HCT116 (cell line): ENCODE measurements around the gene EHF. TPM values are rescaled to one million over a fixed set of nuclear protein-coding genes. Genes with fewer than 3 reads are reported as not detected.

Source experiments
- ATAC-seq: fragments of 200-7000 bp; cut with Tn5 transposase; 2 replicates; pipeline ENCODE4 v1.9.1; 2020; ENCODE audit warnings: mild to moderate bottlenecking, moderate library complexity
- BruUV-seq: library from RNA; stranded (reverse); fragments of 400-500 nt; replicated peaks from 2 replicates; lab custom pipeline; 2021; lab: Mats Ljungman, UMichigan
- CTCF ChIA-PET: fragments of 300-600 bp; sonication (Branson Sonifier 250); formaldehyde crosslinking; loops from one replicate; lab custom pipeline; 2021; ENCODE audit warnings: antibody characterized with exemption; lab: Charles Lee
- POLR2A ChIA-PET: fragments of 300-600, 350-600 bp; sonication (Branson Sonifier 250); formaldehyde crosslinking; loops from one replicate; lab custom pipeline; 2021; ENCODE audit warnings: antibody characterized with exemption; lab: Charles Lee
- RAD21 ChIA-PET, 2 experiments: fragments of 300-600 bp; sonication (Branson Sonifier 250); formaldehyde crosslinking; loops; one replicate each; lab custom pipeline; 2023; ENCODE audit warnings: low total read pairs in 2 of 2; ENCODE audit not compliant: uncharacterized antibody in 2 of 2, unreplicated experiment in 2 of 2, low non-redundant PET in 1 of 2; lab: Charles Lee
- DNase-seq: peaks from one replicate; pipeline ENCODE4 v3.0.0-alpha.2; 2010; ENCODE audit warnings: low read depth, low spot score
- H2AFZ ChIP-seq: fragments of 200-600 bp; shearing (Covaris generic), sonication (generic); 2 replicates; pipeline ENCODE4 v1.6.1; 2017; ENCODE audit warnings: low read depth, mixed run types, mixed read lengths, antibody characterized with exemption, low read length; ENCODE audit not compliant: poor library complexity, severe bottlenecking
- H3K27ac ChIP-seq: 2 replicates; pipeline ENCODE4 v1.5.1; 2012; ENCODE audit warnings: low read depth, low read length
- H3K27me3 ChIP-seq: fragments of 200-600 bp; sonication (generic); 2 replicates; pipeline ENCODE4 v1.6.1; 2016; ENCODE audit warnings: mixed run types, low read length, mixed read lengths; ENCODE audit not compliant: insufficient read depth
- H3K36me3 ChIP-seq, 2 experiments: fragments of 200-500 bp in 1 of 2; fragments of 200-600 bp in 1 of 2; sonication (Bioruptor generic) in 1 of 2; sonication (generic) in 1 of 2; 2 replicates each; pipeline versions ENCODE4 v1.5.1 to v1.6.1; 2014 to 2016; ENCODE audit warnings: low read length in 2 of 2, inconsistent platforms in 1 of 2, mixed read lengths in 1 of 2, mixed run types in 1 of 2; ENCODE audit not compliant: insufficient read depth in 2 of 2, control insufficient read depth in 1 of 2
- H3K4me1 ChIP-seq, 2 experiments: fragments of 200-600 bp in 1 of 2; sonication (generic) in 1 of 2; 2 replicates each; pipeline versions ENCODE4 v1.5.1 to v1.6.1; 2012 to 2017; ENCODE audit warnings: low read length in 2 of 2, inconsistent platforms in 1 of 2, mild to moderate bottlenecking in 1 of 2, mixed read lengths in 1 of 2, mixed run types in 1 of 2, moderate library complexity in 1 of 2; ENCODE audit not compliant: insufficient read depth in 2 of 2, control insufficient read depth in 1 of 2
- H3K4me2 ChIP-seq: fragments of 200-600 bp; sonication (generic); 2 replicates; pipeline ENCODE4 v1.6.1; 2017; ENCODE audit warnings: mixed run types, low read length, mixed read lengths
- H3K4me3 ChIP-seq, 2 experiments: fragments of 200-600 bp in 1 of 2; sonication (generic) in 1 of 2; replicated peaks in 1 of 2; 2 replicates each; pipeline ENCODE4 v1.5.1; 2011 to 2016; ENCODE audit warnings: low read length in 2 of 2, control low read depth in 1 of 2, low read depth in 1 of 2, mild to moderate bottlenecking in 1 of 2, mixed read lengths in 1 of 2, mixed run types in 1 of 2
- H3K79me2 ChIP-seq: fragments of 200-600 bp; sonication (generic); 2 replicates; pipeline ENCODE4 v1.6.1; 2017; ENCODE audit warnings: mild to moderate bottlenecking, mixed run types, low read length, moderate library complexity, mixed read lengths; ENCODE audit not compliant: insufficient read depth
- H3K9ac ChIP-seq: fragments of 200-600 bp; sonication (generic); 2 replicates; pipeline ENCODE4 v1.6.1; 2016; ENCODE audit warnings: low read length, mixed read lengths
- H3K9me2 ChIP-seq: fragments of 200-600 bp; sonication (generic), shearing (Covaris generic); 2 replicates; pipeline ENCODE4 v1.6.1; 2017; ENCODE audit warnings: mixed run types, mild to moderate bottlenecking, moderate library complexity; ENCODE audit not compliant: insufficient read depth
- H3K9me3 ChIP-seq, 2 experiments: fragments of 200-500 bp in 1 of 2; fragments of 200-600 bp in 1 of 2; sonication (Bioruptor generic) in 1 of 2; sonication (generic) in 1 of 2; 2 replicates each; pipeline ENCODE4 v1.6.1; 2014 to 2017; ENCODE audit warnings: low read length in 2 of 2, mixed read lengths in 2 of 2, inconsistent platforms in 1 of 2, low read depth in 1 of 2, mild to moderate bottlenecking in 1 of 2, mixed run types in 1 of 2, moderate library complexity in 1 of 2; ENCODE audit not compliant: control insufficient read depth in 1 of 2, insufficient read depth in 1 of 2
- H4K20me1 ChIP-seq: fragments of 200-600 bp; sonication (generic), shearing (Covaris generic); 2 replicates; pipeline ENCODE4 v1.6.1; 2017; ENCODE audit warnings: mixed run types, mild to moderate bottlenecking, moderate library complexity; ENCODE audit not compliant: insufficient read depth
- CBX3 ChIP-seq: IDR thresholded peaks from 2 replicates; pipeline ENCODE4 v1.6.1; 2012; ENCODE audit warnings: low read depth
- CEBPB ChIP-seq: IDR thresholded peaks from 2 replicates; pipeline ENCODE4 v1.6.1; 2012; ENCODE audit warnings: low read depth
- EGR1 ChIP-seq: IDR thresholded peaks from 2 replicates; pipeline ENCODE4 v1.6.1; 2012; ENCODE audit warnings: low read depth
- ELF1 ChIP-seq: IDR thresholded peaks from 2 replicates; pipeline ENCODE4 v1.6.1; 2012; ENCODE audit warnings: low read depth, borderline replicate concordance
- EZH2 ChIP-seq: fragments of 200-600 bp; sonication (generic); IDR thresholded peaks from 2 replicates; pipeline ENCODE4 v1.6.1; 2017; ENCODE audit warnings: antibody characterized with exemption, mixed run types
- EZH2phosphoT487 ChIP-seq: fragments of 200-600 bp; IDR thresholded peaks from 2 replicates; pipeline ENCODE4 v1.6.1; 2018; ENCODE audit warnings: antibody characterized with exemption, borderline replicate concordance
- JUND ChIP-seq: IDR thresholded peaks from 2 replicates; pipeline ENCODE4 v1.6.1; 2012
- POLR2A ChIP-seq: IDR thresholded peaks from 2 replicates; pipeline ENCODE4 v1.7.0; 2011; ENCODE audit warnings: borderline replicate concordance; ENCODE audit not compliant: insufficient read depth, insufficient read length; ENCODE audit errors: extremely low read depth
- POLR2AphosphoS5 ChIP-seq: IDR thresholded peaks from 2 replicates; pipeline ENCODE4 v1.6.1; 2011; ENCODE audit warnings: mild to moderate bottlenecking, low read depth, low read length, moderate library complexity
- RAD21 ChIP-seq: IDR thresholded peaks from 2 replicates; pipeline ENCODE4 v1.6.1; 2012; ENCODE audit warnings: low read depth, mild to moderate bottlenecking
- SP1 ChIP-seq: IDR thresholded peaks from 2 replicates; pipeline ENCODE4 v1.6.1; 2012; ENCODE audit warnings: low read depth
- SRF ChIP-seq: IDR thresholded peaks from 2 replicates; pipeline ENCODE4 v1.6.1; 2012; ENCODE audit warnings: low read depth
- YY1 ChIP-seq: IDR thresholded peaks from 2 replicates; pipeline ENCODE4 v1.6.1; 2011; ENCODE audit warnings: low read length, low read depth, moderate library complexity, mild to moderate bottlenecking; ENCODE audit not compliant: insufficient replicate concordance; ENCODE audit errors: extremely low read depth
- ZFX ChIP-seq: fragments of 450-650 bp; IDR thresholded peaks from 2 replicates; pipeline ENCODE4 v1.6.1; 2017
- ZNF274 ChIP-seq: fragments of 200-500 bp; sonication (Bioruptor generic); IDR thresholded peaks from 2 replicates; pipeline ENCODE4 v1.6.1; 2014; ENCODE audit warnings: mild to moderate bottlenecking, low read depth, low read length, inconsistent platforms
- intact Hi-C: fragments of 100-400 bp; cut with micrococcal nuclease; formaldehyde crosslinking; loops from 2 replicates; pipeline ENCODE4 v1.10.0; 2022
- total RNA-seq: library from RNA; stranded (reverse); gene quantifications from one replicate; pipeline ENCODE4 v1.2.1, GENCODE V29; 2021; ENCODE audit not compliant: unreplicated experiment
- TF ChIP-seq, protein P1 (sequence below): IDR thresholded peaks from 2 replicates; pipeline ENCODE4 v1.6.1; 2012
- TF ChIP-seq, protein P2 (sequence below): IDR thresholded peaks from 2 replicates; pipeline ENCODE4 v1.6.1; 2012
- TF ChIP-seq, protein P3 (sequence below): IDR thresholded peaks from 2 replicates; pipeline ENCODE4 v1.6.1; 2012; ENCODE audit warnings: low read depth

The EHF gene
- total RNA-seq, 1 experiment from 2014 or later: 51.5 TPM

DNA sequence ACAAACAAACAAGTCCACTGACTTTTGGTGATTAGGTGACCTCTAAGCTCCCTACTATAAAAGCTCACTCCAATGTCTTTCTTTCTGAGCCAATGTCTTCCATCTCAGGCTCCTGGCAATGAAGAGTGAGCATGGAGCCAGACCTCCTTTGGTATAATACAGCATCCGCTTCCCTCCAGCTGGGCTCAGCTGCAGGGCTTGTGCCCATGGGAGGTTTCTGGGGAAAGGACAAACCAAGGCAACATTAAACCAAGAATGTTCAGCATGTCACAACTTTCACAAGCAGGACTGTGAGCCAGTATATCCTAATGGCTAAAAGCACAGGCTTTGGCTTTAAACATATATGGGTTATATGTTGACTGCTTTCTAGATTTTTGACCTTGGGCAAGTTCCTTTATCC is 58.8 kb downstream of the EHF start:
- H3K27me3 ChIP-seq: no peaks in the 10 kb centered on the region
- H3K36me3 ChIP-seq: no peaks in the 10 kb centered on the region
- no peaks in the 10 kb centered on the region for H4K20me1 ChIP-seq
- H3K9me3 ChIP-seq: no peaks in the 10 kb centered on the region
- H3K4me3 ChIP-seq: no peak overlapping the region
- no peak for ATAC-seq
- H3K4me1 ChIP-seq: peaks cover 32 to 69% of the 10 kb centered on the region in 2 experiments
- POLR2A ChIA-PET: interaction anchor here (1.2 kb wide), 1 partner anchor 15 kb away, joined by 3 read pairs; no protein-coding TSS in a partner anchor
- CTCF ChIA-PET: no interaction called here
- H3K27ac ChIP-seq: no peak overlapping the region
- H2AFZ ChIP-seq: no peak overlapping the region
- BruUV-seq: no TSS peak
- intact Hi-C loops: loop anchor here (2.0 kb wide), 1 partner anchor 25 kb away; no protein-coding TSS in a partner anchor
- no peaks in the 10 kb centered on the region for H3K79me2 ChIP-seq
- H3K4me2 ChIP-seq: no peak overlapping the region
- RAD21 ChIA-PET: interaction anchor here in 1 of 2 experiments (0.7 to 0.9 kb wide), 2 partner anchors 25 to 189 kb away, joined by 3 to 4 read pairs; no protein-coding TSS in a partner anchor
- H3K9ac ChIP-seq: no peak overlapping the region
- no peaks in the 10 kb centered on the region for H3K9me2 ChIP-seq
- no peak for DNase-seq
- TF ChIP-seq RAD21: no peak
- no peak for TF ChIP-seq ELF1
- no peak for TF ChIP-seq CEBPB
- TF ChIP-seq, protein P1, sequence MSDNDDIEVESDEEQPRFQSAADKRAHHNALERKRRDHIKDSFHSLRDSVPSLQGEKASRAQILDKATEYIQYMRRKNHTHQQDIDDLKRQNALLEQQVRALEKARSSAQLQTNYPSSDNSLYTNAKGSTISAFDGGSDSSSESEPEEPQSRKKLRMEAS: no peak
- no peak for TF ChIP-seq ZNF274
- no peak for TF ChIP-seq JUND
- no peak for TF ChIP-seq POLR2AphosphoS5
- no peak for TF ChIP-seq CBX3
- no peak for TF ChIP-seq POLR2A
- TF ChIP-seq EGR1: no peak
- TF ChIP-seq SRF: no peak
- TF ChIP-seq YY1: no peak
- TF ChIP-seq, protein P2, sequence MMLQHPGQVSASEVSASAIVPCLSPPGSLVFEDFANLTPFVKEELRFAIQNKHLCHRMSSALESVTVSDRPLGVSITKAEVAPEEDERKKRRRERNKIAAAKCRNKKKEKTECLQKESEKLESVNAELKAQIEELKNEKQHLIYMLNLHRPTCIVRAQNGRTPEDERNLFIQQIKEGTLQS: no peak
- no peak for TF ChIP-seq EZH2
- no peak for TF ChIP-seq ZFX
- TF ChIP-seq SP1: no peak
- no peak for TF ChIP-seq EZH2phosphoT487
- TF ChIP-seq, protein P3, sequence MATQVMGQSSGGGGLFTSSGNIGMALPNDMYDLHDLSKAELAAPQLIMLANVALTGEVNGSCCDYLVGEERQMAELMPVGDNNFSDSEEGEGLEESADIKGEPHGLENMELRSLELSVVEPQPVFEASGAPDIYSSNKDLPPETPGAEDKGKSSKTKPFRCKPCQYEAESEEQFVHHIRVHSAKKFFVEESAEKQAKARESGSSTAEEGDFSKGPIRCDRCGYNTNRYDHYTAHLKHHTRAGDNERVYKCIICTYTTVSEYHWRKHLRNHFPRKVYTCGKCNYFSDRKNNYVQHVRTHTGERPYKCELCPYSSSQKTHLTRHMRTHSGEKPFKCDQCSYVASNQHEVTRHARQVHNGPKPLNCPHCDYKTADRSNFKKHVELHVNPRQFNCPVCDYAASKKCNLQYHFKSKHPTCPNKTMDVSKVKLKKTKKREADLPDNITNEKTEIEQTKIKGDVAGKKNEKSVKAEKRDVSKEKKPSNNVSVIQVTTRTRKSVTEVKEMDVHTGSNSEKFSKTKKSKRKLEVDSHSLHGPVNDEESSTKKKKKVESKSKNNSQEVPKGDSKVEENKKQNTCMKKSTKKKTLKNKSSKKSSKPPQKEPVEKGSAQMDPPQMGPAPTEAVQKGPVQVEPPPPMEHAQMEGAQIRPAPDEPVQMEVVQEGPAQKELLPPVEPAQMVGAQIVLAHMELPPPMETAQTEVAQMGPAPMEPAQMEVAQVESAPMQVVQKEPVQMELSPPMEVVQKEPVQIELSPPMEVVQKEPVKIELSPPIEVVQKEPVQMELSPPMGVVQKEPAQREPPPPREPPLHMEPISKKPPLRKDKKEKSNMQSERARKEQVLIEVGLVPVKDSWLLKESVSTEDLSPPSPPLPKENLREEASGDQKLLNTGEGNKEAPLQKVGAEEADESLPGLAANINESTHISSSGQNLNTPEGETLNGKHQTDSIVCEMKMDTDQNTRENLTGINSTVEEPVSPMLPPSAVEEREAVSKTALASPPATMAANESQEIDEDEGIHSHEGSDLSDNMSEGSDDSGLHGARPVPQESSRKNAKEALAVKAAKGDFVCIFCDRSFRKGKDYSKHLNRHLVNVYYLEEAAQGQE: no peak
